ENCODE results near the gene SAMD13. TPM values are rescaled to one million over a fixed set of nuclear protein-coding genes. Genes with fewer than 3 reads are reported as not detected.

SAMD13 gene
- total RNA-seq, 2 experiments from 2014 or later = 0.67 to 1.2 TPM

DNA sequence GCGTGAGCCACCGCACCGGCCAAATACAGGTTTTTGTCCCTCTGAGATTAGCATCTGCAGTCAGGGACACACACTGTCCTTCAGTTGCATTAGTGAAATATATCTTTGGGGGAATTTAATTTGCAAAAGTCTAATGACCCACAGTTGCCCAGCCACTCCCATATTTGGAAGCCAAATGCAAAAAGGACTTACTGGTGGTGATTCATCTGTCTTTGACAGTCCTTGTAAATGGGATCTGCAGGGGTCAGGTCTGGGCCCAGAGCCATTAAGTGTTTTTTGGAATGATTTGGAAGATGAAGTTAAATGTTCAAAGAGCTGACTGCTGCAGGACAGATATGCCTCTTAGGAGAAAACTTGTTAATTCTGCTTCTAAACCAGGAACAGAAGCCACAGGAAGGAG, 52.2 kb downstream of the SAMD13 start:
- no peak for ATAC-seq
- TF ChIP-seq, protein P1, sequence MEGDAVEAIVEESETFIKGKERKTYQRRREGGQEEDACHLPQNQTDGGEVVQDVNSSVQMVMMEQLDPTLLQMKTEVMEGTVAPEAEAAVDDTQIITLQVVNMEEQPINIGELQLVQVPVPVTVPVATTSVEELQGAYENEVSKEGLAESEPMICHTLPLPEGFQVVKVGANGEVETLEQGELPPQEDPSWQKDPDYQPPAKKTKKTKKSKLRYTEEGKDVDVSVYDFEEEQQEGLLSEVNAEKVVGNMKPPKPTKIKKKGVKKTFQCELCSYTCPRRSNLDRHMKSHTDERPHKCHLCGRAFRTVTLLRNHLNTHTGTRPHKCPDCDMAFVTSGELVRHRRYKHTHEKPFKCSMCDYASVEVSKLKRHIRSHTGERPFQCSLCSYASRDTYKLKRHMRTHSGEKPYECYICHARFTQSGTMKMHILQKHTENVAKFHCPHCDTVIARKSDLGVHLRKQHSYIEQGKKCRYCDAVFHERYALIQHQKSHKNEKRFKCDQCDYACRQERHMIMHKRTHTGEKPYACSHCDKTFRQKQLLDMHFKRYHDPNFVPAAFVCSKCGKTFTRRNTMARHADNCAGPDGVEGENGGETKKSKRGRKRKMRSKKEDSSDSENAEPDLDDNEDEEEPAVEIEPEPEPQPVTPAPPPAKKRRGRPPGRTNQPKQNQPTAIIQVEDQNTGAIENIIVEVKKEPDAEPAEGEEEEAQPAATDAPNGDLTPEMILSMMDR (IDR thresholded peaks at IDR 0.05) = no peak
- Mint-ChIP-seq H3K27ac (no peak overlapping the region), H3K9me3 (peaks cover 3% of the 10 kb centered on the region), H3K4me3 (no peak overlapping the region), H3K36me3 (ENCODE audit: low read depth) (no peaks in the 10 kb centered on the region), H3K4me1 (ENCODE audit: low read depth) (peaks cover 6% of the 10 kb centered on the region), H3K27me3 (peaks cover 2% of the 10 kb centered on the region)
- DNase-seq = no peak
- CTCF ChIA-PET = no interaction called here
- POLR2A ChIA-PET = no interaction called here
- intact Hi-C loops (cut with micrococcal nuclease) = no loop called here

DNA sequence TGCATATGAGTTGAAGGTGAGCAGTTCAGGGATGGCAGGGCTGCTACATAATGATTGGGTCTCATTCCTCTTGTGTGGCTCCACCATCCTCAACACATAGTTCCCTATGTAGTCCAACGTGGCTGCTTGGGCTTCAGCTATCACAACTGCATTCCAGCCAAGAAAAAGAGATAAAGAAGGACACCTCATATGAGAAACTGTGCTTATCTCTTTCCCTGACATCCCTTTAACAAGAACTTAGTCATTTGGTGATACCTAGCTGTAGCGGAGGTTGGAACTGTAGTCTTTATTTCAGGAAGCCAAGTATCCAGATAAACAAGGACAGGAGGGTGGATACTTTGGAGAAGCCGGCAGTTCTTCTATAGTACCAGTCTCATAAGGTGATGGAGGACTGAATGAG, 54.0 kb downstream of the SAMD13 start:
- Mint-ChIP-seq H3K36me3 (ENCODE audit: low read depth) (no peaks in the 10 kb centered on the region), H3K4me3 (no peak overlapping the region), H3K27ac (no peak overlapping the region), H3K9me3 (peaks cover 3% of the 10 kb centered on the region), H3K27me3 (no peaks in the 10 kb centered on the region), H3K4me1 (ENCODE audit: low read depth) (peaks cover 6% of the 10 kb centered on the region)
- intact Hi-C loops (cut with micrococcal nuclease) = no loop called here
- ATAC-seq (no peak), DNase-seq (no peak)
- ChIA-PET POLR2A (no interaction called here), CTCF (interaction anchor here (1.4 kb wide), 1 partner anchor 23 kb away, joined by 3 read pairs; no protein-coding TSS in a partner anchor)
- TF ChIP-seq, protein P1 (IDR thresholded peaks at IDR 0.05) = no peak

DNA sequence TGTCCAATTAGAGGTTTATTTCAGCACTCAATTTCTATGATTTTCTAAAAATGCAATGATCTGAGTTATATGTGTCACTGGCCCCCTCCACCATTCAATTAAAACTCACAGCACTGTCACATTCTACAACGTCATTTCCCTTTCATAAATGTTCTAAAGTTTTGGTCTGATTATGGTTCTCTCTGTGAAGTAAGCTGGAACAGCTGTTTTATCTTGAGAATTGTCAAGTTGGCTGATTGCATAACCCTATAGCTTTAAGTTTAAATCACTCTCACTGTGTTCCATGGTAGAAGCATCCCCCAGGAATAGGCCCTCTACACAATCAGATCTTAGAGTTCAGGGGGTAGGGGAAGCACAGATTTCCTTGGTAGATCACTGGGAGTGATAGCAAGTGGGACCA, 55.4 kb downstream of the SAMD13 start:
- TF ChIP-seq, protein P1 (IDR thresholded peaks at IDR 0.05) = no peak
- CTCF ChIA-PET = interaction anchor here (1.1 kb wide), 1 partner anchor 9 kb away, joined by 3 read pairs; no protein-coding TSS in a partner anchor
- no peaks in the 10 kb centered on the region for H3K27me3 Mint-ChIP-seq
- POLR2A ChIA-PET = no interaction called here
- H3K9me3 Mint-ChIP-seq = peaks cover 3% of the 10 kb centered on the region
- no peak overlapping the region for H3K27ac Mint-ChIP-seq
- intact Hi-C loops (cut with micrococcal nuclease) = no loop called here
- H3K4me1 Mint-ChIP-seq (ENCODE audit: low read depth) = peaks cover 3% of the 10 kb centered on the region
- H3K36me3 Mint-ChIP-seq (ENCODE audit: low read depth) = no peaks in the 10 kb centered on the region
- no peak overlapping the region for H3K4me3 Mint-ChIP-seq
- DNase-seq = no peak
- ATAC-seq = no peak

DNA sequence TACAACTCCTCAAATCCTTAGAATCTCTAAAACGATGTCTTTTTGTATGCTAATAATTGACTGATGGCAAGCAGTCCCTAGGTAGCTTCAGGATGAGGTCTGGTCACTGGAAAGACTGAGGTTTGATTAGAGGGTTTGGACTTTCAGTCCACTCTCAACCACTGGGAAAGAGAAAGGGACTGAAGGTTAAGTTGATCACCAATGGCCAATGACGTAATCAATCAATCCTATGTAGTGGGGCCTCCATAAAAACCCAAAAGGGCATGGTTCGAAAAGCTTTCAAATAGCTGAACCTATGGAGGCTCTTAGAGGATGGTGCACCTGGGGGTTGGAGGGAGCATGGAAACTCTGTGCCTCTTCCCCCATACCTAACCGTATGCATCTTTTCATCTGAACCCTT, 57.2 kb downstream of the SAMD13 start:
- Mint-ChIP-seq H3K4me3 (no peak overlapping the region), H3K27ac (no peak overlapping the region), H3K4me1 (ENCODE audit: low read depth) (peaks cover 3% of the 10 kb centered on the region), H3K36me3 (ENCODE audit: low read depth) (no peaks in the 10 kb centered on the region), H3K9me3 (peaks cover 3% of the 10 kb centered on the region), H3K27me3 (no peaks in the 10 kb centered on the region)
- ChIA-PET POLR2A (no interaction called here), CTCF (no interaction called here)
- TF ChIP-seq, protein P1 (IDR thresholded peaks at IDR 0.05) = no peak
- no peak for DNase-seq
- intact Hi-C loops (cut with micrococcal nuclease) = no loop called here
- ATAC-seq = no peak

DNA sequence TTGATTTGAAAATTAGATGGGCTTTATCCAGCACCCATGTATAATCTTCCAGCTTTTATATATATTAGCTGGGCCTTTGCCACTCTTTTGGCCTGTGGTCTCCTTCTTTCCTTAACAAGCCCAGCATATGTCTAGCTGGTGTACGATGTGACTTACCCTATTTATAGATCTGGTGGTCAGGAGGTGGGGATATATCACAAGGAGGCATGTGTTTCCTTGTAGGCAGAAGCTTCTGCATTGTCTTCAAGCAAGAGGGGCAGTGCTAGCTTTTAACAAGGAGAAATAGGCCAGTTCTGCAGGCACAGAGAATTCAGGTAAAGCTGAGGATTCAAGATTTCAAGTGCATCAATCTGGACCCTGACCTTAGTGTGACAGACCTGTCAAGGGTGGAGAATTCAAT, 58.8 kb downstream of the SAMD13 start:
- no peak overlapping the region for H3K4me3 Mint-ChIP-seq
- peaks cover 4% of the 10 kb centered on the region for H3K4me1 Mint-ChIP-seq (ENCODE audit: low read depth)
- H3K27ac Mint-ChIP-seq = no peak overlapping the region
- no peak for ATAC-seq
- DNase-seq = no peak
- no peaks in the 10 kb centered on the region for H3K36me3 Mint-ChIP-seq (ENCODE audit: low read depth)
- intact Hi-C loops (cut with micrococcal nuclease) = no loop called here
- peaks cover 3% of the 10 kb centered on the region for H3K9me3 Mint-ChIP-seq
- CTCF ChIA-PET = interaction anchor here (0.8 kb wide), 1 partner anchor 10 kb away, joined by 3 read pairs; no protein-coding TSS in a partner anchor
- TF ChIP-seq, protein P1 (IDR thresholded peaks at IDR 0.05) = no peak
- POLR2A ChIA-PET = no interaction called here
- H3K27me3 Mint-ChIP-seq = no peaks in the 10 kb centered on the region
